ENCODE data around the gene NBDY. TPM values are rescaled to one million over a fixed set of nuclear protein-coding genes. Genes with fewer than 3 reads are reported as not detected.
A peak's percentile ranks its signal among the peaks of the same experiment; 100 is the strongest.

Gene NBDY
- total RNA-seq, 1 donor from 2014 or later: 29.3 TPM

- DNase-seq (ENCODE audit: low spot score): no peak
- intact Hi-C loops (cut with micrococcal nuclease): no loop called here
Measured at GRCh38 chrX:56793521-56794320, 64.7 kb downstream of the NBDY start.

GRCh38 chrX:56794404-56795230 is 65.6 kb downstream of the NBDY start:
- no peaks in the 10 kb centered on the region for H3K27me3 Mint-ChIP-seq (ENCODE audit: insufficient read depth)
- intact Hi-C loops (cut with micrococcal nuclease): no loop called here
- no peaks in the 10 kb centered on the region for H3K9me3 Mint-ChIP-seq
- no peak overlapping the region for H3K27ac Mint-ChIP-seq
- DNase-seq (ENCODE audit: low spot score): no peak
- H3K4me3 Mint-ChIP-seq: no peak overlapping the region
- peaks cover 25% of the 10 kb centered on the region for H3K4me1 Mint-ChIP-seq (ENCODE audit: low read depth)
- H3K36me3 Mint-ChIP-seq (ENCODE audit: low read depth): peaks cover 5% of the 10 kb centered on the region

More at GRCh38 chrX:56793521-56794320, 64.7 kb downstream of the NBDY start:
- no peak overlapping the region for H3K4me3 Mint-ChIP-seq
- no peaks in the 10 kb centered on the region for H3K27me3 Mint-ChIP-seq (ENCODE audit: insufficient read depth)
- peaks cover 21% of the 10 kb centered on the region for H3K4me1 Mint-ChIP-seq (ENCODE audit: low read depth)
- peaks cover 2% of the 10 kb centered on the region for H3K36me3 Mint-ChIP-seq (ENCODE audit: low read depth)
- no peak overlapping the region for H3K27ac Mint-ChIP-seq
- no peaks in the 10 kb centered on the region for H3K9me3 Mint-ChIP-seq

GRCh38 chrX:56795309-56795868 is 66.3 kb downstream of the NBDY start:
- Mint-ChIP-seq H3K27me3 (ENCODE audit: insufficient read depth) (no peaks in the 10 kb centered on the region), H3K4me3 (no peak overlapping the region), H3K27ac (no peak overlapping the region), H3K4me1 (ENCODE audit: low read depth) (peaks cover 33% of the 10 kb centered on the region), H3K36me3 (ENCODE audit: low read depth) (peaks cover 5% of the 10 kb centered on the region), H3K9me3 (no peaks in the 10 kb centered on the region)
- intact Hi-C loops (cut with micrococcal nuclease): no loop called here
- no peak for DNase-seq (ENCODE audit: low spot score)

GRCh38 chrX:56796641-56797395 is 67.8 kb downstream of the NBDY start:
- Mint-ChIP-seq H3K36me3 (ENCODE audit: low read depth) (peaks cover 7% of the 10 kb centered on the region), H3K9me3 (no peaks in the 10 kb centered on the region), H3K4me1 (ENCODE audit: low read depth) (peaks cover 47% of the 10 kb centered on the region), H3K4me3 (no peak overlapping the region), H3K27ac (no peak overlapping the region), H3K27me3 (ENCODE audit: insufficient read depth) (no peaks in the 10 kb centered on the region)
- intact Hi-C loops (cut with micrococcal nuclease): no loop called here
- no peak for DNase-seq (ENCODE audit: low spot score)

- no peaks in the 10 kb centered on the region for H3K27me3 Mint-ChIP-seq (ENCODE audit: insufficient read depth)
- H3K27ac Mint-ChIP-seq: peak overlapping the region; percentile 1
- peaks cover 7% of the 10 kb centered on the region for H3K36me3 Mint-ChIP-seq (ENCODE audit: low read depth)
- peaks cover 42% of the 10 kb centered on the region for H3K4me1 Mint-ChIP-seq (ENCODE audit: low read depth)
- no peaks in the 10 kb centered on the region for H3K9me3 Mint-ChIP-seq
- intact Hi-C loops (cut with micrococcal nuclease): no loop called here
- no peak overlapping the region for H3K4me3 Mint-ChIP-seq
- no peak for DNase-seq (ENCODE audit: low spot score)
Measured at GRCh38 chrX:56797574-56798338, 68.7 kb downstream of the NBDY start.

GRCh38 chrX:56798339-56798711 is 69.3 kb downstream of the NBDY start:
- intact Hi-C loops (cut with micrococcal nuclease): no loop called here
- Mint-ChIP-seq H3K27me3 (ENCODE audit: insufficient read depth) (no peaks in the 10 kb centered on the region), H3K36me3 (ENCODE audit: low read depth) (peaks cover 7% of the 10 kb centered on the region), H3K4me3 (no peak overlapping the region), H3K27ac (no peak overlapping the region), H3K9me3 (no peaks in the 10 kb centered on the region), H3K4me1 (ENCODE audit: low read depth) (peaks cover 42% of the 10 kb centered on the region)
- no peak for DNase-seq (ENCODE audit: low spot score)

- Mint-ChIP-seq H3K9me3 (no peaks in the 10 kb centered on the region), H3K36me3 (ENCODE audit: low read depth) (peaks cover 7% of the 10 kb centered on the region), H3K4me3 (no peak overlapping the region), H3K27me3 (ENCODE audit: insufficient read depth) (no peaks in the 10 kb centered on the region), H3K4me1 (ENCODE audit: low read depth) (peaks cover 42% of the 10 kb centered on the region), H3K27ac (peak overlapping the region; percentile 77)
- intact Hi-C loops (cut with micrococcal nuclease): no loop called here
- DNase-seq (ENCODE audit: low spot score): no peak
Measured at GRCh38 chrX:56798866-56799758, 70.1 kb downstream of the NBDY start.

GRCh38 chrX:56800307-56800706 is 71.3 kb downstream of the NBDY start:
- DNase-seq (ENCODE audit: low spot score): no peak
- intact Hi-C loops (cut with micrococcal nuclease): no loop called here

GRCh38 chrX:56800801-56801200 is 71.8 kb downstream of the NBDY start:
- no peaks in the 10 kb centered on the region for H3K27me3 Mint-ChIP-seq (ENCODE audit: insufficient read depth)
- peak; percentile 32 for DNase-seq (ENCODE audit: low spot score)
- H3K9me3 Mint-ChIP-seq: no peaks in the 10 kb centered on the region
- intact Hi-C loops (cut with micrococcal nuclease): no loop called here
- peak overlapping the region; percentile 88 for H3K27ac Mint-ChIP-seq
- peaks cover 9% of the 10 kb centered on the region for H3K36me3 Mint-ChIP-seq (ENCODE audit: low read depth)
- peak overlapping the region; percentile 64 for H3K4me3 Mint-ChIP-seq
- H3K4me1 Mint-ChIP-seq (ENCODE audit: low read depth): peaks cover 42% of the 10 kb centered on the region

More at GRCh38 chrX:56800307-56800706, 71.3 kb downstream of the NBDY start:
- Mint-ChIP-seq H3K27ac (peak overlapping the region; percentile 88), H3K9me3 (no peaks in the 10 kb centered on the region), H3K4me3 (peak overlapping the region; percentile 64), H3K4me1 (ENCODE audit: low read depth) (peaks cover 42% of the 10 kb centered on the region), H3K27me3 (ENCODE audit: insufficient read depth) (no peaks in the 10 kb centered on the region), H3K36me3 (ENCODE audit: low read depth) (peaks cover 9% of the 10 kb centered on the region)

GRCh38 chrX:56802428-56802827 is 73.4 kb downstream of the NBDY start:
- H3K27ac Mint-ChIP-seq: no peak overlapping the region
- intact Hi-C loops (cut with micrococcal nuclease): no loop called here
- H3K4me1 Mint-ChIP-seq (ENCODE audit: low read depth): peaks cover 37% of the 10 kb centered on the region
- no peak overlapping the region for H3K4me3 Mint-ChIP-seq
- DNase-seq (ENCODE audit: low spot score): no peak
- H3K36me3 Mint-ChIP-seq (ENCODE audit: low read depth): peaks cover 6% of the 10 kb centered on the region
- no peaks in the 10 kb centered on the region for H3K27me3 Mint-ChIP-seq (ENCODE audit: insufficient read depth)
- no peaks in the 10 kb centered on the region for H3K9me3 Mint-ChIP-seq
